Endothelial cell of umbilical vein (primary cell): ENCODE results near the gene NXPH4. TPM values are rescaled to one million over a fixed set of nuclear protein-coding genes. Genes with fewer than 3 reads are reported as not detected.

Experiments used
- BruUV-seq: library from RNA; stranded (reverse); fragments of 400-500 nt; replicated peaks from 2 replicates; lab custom pipeline; 2021; lab: Mats Ljungman, UMichigan
- CTCF ChIA-PET: fragments of 300-600, 350-600 bp; sonication (Branson Sonifier 250); formaldehyde crosslinking; loops from one replicate; lab custom pipeline; 2021; ENCODE audit warnings: antibody characterized with exemption, inconsistent platforms; lab: Charles Lee
- POLR2A ChIA-PET: fragments of 300-600, 350-600 bp; sonication (Branson Sonifier 250); formaldehyde crosslinking; loops from one replicate; lab custom pipeline; 2021; ENCODE audit warnings: antibody characterized with exemption, inconsistent platforms; lab: Charles Lee
- DNase-seq: peaks from one replicate; pipeline ENCODE4 v3.0.0-alpha.2; 2011; ENCODE audit warnings: low read depth, low spot score
- FAIRE-seq: peaks from 2 replicates; lab custom pipeline; 2011; peaks lifted over from hg19 to GRCh38; lab: Jason Lieb, UNC
- H2AFZ ChIP-seq: 2 replicates; pipeline ENCODE4 v1.6.0; 2012; ENCODE audit warnings: low read depth, low read length, control low read depth, inconsistent platforms
- H3K27ac ChIP-seq: 2 replicates; pipeline ENCODE4 v1.5.1; 2011; ENCODE audit warnings: low read depth, mild to moderate bottlenecking, control low read depth, low read length, moderate library complexity; ENCODE audit not compliant: insufficient read depth
- H3K27me3 ChIP-seq, 2 experiments: 2 replicates each; pipeline versions ENCODE4 v1.6.0 to v1.6.1; 2011; ENCODE audit warnings: low read length in 2 of 2, mixed read lengths in 1 of 2; ENCODE audit not compliant: control insufficient read depth in 2 of 2, insufficient read depth in 2 of 2
- H3K36me3 ChIP-seq, 2 experiments: 2 replicates in 1 of 2; 3 replicates in 1 of 2; pipeline ENCODE4 v1.5.1; 2011; ENCODE audit warnings: low read length in 2 of 2, mild to moderate bottlenecking in 1 of 2, moderate library complexity in 1 of 2; ENCODE audit not compliant: control insufficient read depth in 2 of 2, insufficient read depth in 2 of 2; ENCODE audit errors: extremely low read depth in 1 of 2
- H3K4me1 ChIP-seq: 3 replicates; pipeline ENCODE4 v1.5.1; 2011; ENCODE audit warnings: mild to moderate bottlenecking, low read length; ENCODE audit not compliant: control insufficient read depth, insufficient read depth; ENCODE audit errors: extremely low read depth
- H3K4me2 ChIP-seq: 2 replicates; pipeline ENCODE4 v1.6.1; 2011; ENCODE audit warnings: low read length, control low read depth, mixed read lengths; ENCODE audit not compliant: insufficient read depth
- H3K4me3 ChIP-seq, 3 experiments: fragments of 200-600 bp in 1 of 3; sonication (generic), shearing (Covaris generic) in 1 of 3; replicated peaks in 1 of 3; 2 replicates each; pipeline ENCODE4 v1.5.1; 2011 to 2016; ENCODE audit warnings: control low read depth in 3 of 3, low read length in 3 of 3, mild to moderate bottlenecking in 2 of 3, inconsistent platforms in 1 of 3, low read depth in 1 of 3, moderate library complexity in 1 of 3; ENCODE audit not compliant: insufficient read depth in 1 of 3
- H3K79me2 ChIP-seq: 2 replicates; pipeline ENCODE4 v1.6.0; 2012; ENCODE audit warnings: low read length, inconsistent platforms; ENCODE audit not compliant: control insufficient read depth, insufficient read depth
- H3K9ac ChIP-seq: replicated peaks from 2 replicates; pipeline ENCODE3; 2011; ENCODE audit warnings: low read length, control low read depth; ENCODE audit not compliant: insufficient read depth; ENCODE audit errors: extremely low read depth
- H3K9me1 ChIP-seq: replicated peaks from 3 replicates; pipeline ENCODE4 v1.6.0; 2011; ENCODE audit warnings: mild to moderate bottlenecking, low read length; ENCODE audit not compliant: control insufficient read depth, insufficient read depth; ENCODE audit errors: extremely low read depth
- H3K9me3 ChIP-seq: replicated peaks from 2 replicates; pipeline ENCODE4 v1.5.1; 2012; ENCODE audit warnings: low read length, inconsistent platforms; ENCODE audit not compliant: control insufficient read depth, insufficient read depth
- H4K20me1 ChIP-seq: replicated peaks from 2 replicates; pipeline ENCODE3; 2011; ENCODE audit warnings: mild to moderate bottlenecking, low read length; ENCODE audit not compliant: control insufficient read depth, insufficient read depth; ENCODE audit errors: extremely low read depth
- EZH2 ChIP-seq: IDR thresholded peaks from 2 replicates; pipeline ENCODE4 v1.6.1; 2012; ENCODE audit warnings: borderline replicate concordance, low read depth, mild to moderate bottlenecking, moderate library complexity, low read length, inconsistent platforms; ENCODE audit not compliant: severe bottlenecking
- FOS ChIP-seq: IDR thresholded peaks from 2 replicates; pipeline ENCODE4 v1.6.1; 2011; ENCODE audit warnings: mild to moderate bottlenecking, low read length, moderate library complexity, borderline replicate concordance; ENCODE audit not compliant: insufficient read depth
- GATA2 ChIP-seq: IDR thresholded peaks from 2 replicates; pipeline ENCODE4 v1.7.0; 2011; ENCODE audit warnings: low read depth, mild to moderate bottlenecking, moderate library complexity, mixed read lengths, low read length; ENCODE audit not compliant: insufficient read length, insufficient read depth
- JUN ChIP-seq: IDR thresholded peaks from 2 replicates; pipeline ENCODE4 v1.6.1; 2011; ENCODE audit warnings: borderline replicate concordance, low read depth; ENCODE audit not compliant: insufficient read length, insufficient read depth
- MYC ChIP-seq: IDR thresholded peaks from one replicate; pipeline ENCODE4 v1.6.1; 2011; ENCODE audit warnings: mild to moderate bottlenecking, low read depth, low read length
- POLR2A ChIP-seq: IDR thresholded peaks from 2 replicates; pipeline ENCODE4 v1.6.1; 2012; ENCODE audit warnings: low read depth, mild to moderate bottlenecking, control low read depth, low read length
- POLR2AphosphoS5 ChIP-seq: IDR thresholded peaks from 2 replicates; pipeline ENCODE4 v1.6.1; 2012; ENCODE audit warnings: low read depth, mild to moderate bottlenecking, control low read depth, low read length, moderate library complexity; ENCODE audit not compliant: insufficient read depth
- dilution Hi-C: fragments of 300-500 bp; cut with MboI; formaldehyde crosslinking; loops from one replicate; pipeline ENCODE4 v1.15.0; 2019; ENCODE audit warnings: low sequenced_read_pairs; ENCODE audit not compliant: extremely low pct_ligation_motif_present
- intact Hi-C: fragments of 100-400 bp; cut with micrococcal nuclease; formaldehyde crosslinking; loops from one replicate; pipeline ENCODE4 v1.10.0; 2022
- polyA plus RNA-seq, 4 experiments: library from polyadenylated mRNA; depleted of rRNA in 3 of 4; stranded (reverse) in 3 of 4; unstranded in 1 of 4; fragments of >200 nt; gene quantifications; 2 replicates each; pipeline versions ENCODE4 v1.2.1 to v1.2.3, GENCODE V29; 2011 to 2012; ENCODE audit warnings: missing spikeins in 1 of 4
- total RNA-seq: library from RNA; stranded (reverse); gene quantifications from 2 replicates; pipeline ENCODE4 v1.2.3, GENCODE V29; 2021
- TF ChIP-seq, protein P1 (sequence below), 2 donors: IDR thresholded peaks; 1 replicate in 1 of 2; 2 replicates in 1 of 2; pipeline ENCODE4 v1.5.1; 2011; ENCODE audit warnings: low read length in 2 of 2, mild to moderate bottlenecking in 2 of 2, moderate library complexity in 2 of 2, control low read depth in 1 of 2, inconsistent platforms in 1 of 2, low read depth in 1 of 2; ENCODE audit not compliant: insufficient read depth in 1 of 2; ENCODE audit errors: extremely low read depth in 1 of 2
- TF ChIP-seq, protein P2 (sequence below): IDR thresholded peaks from 2 replicates; pipeline ENCODE4 v1.6.1; 2011; ENCODE audit not compliant: insufficient read depth, insufficient read length

The NXPH4 gene
- total and polyA plus RNA-seq, 2 donors (not counting 3 experiments of a cell fraction or from before 2014, with no cell fraction given): 0.07 TPM; not detected in 1

DNA sequence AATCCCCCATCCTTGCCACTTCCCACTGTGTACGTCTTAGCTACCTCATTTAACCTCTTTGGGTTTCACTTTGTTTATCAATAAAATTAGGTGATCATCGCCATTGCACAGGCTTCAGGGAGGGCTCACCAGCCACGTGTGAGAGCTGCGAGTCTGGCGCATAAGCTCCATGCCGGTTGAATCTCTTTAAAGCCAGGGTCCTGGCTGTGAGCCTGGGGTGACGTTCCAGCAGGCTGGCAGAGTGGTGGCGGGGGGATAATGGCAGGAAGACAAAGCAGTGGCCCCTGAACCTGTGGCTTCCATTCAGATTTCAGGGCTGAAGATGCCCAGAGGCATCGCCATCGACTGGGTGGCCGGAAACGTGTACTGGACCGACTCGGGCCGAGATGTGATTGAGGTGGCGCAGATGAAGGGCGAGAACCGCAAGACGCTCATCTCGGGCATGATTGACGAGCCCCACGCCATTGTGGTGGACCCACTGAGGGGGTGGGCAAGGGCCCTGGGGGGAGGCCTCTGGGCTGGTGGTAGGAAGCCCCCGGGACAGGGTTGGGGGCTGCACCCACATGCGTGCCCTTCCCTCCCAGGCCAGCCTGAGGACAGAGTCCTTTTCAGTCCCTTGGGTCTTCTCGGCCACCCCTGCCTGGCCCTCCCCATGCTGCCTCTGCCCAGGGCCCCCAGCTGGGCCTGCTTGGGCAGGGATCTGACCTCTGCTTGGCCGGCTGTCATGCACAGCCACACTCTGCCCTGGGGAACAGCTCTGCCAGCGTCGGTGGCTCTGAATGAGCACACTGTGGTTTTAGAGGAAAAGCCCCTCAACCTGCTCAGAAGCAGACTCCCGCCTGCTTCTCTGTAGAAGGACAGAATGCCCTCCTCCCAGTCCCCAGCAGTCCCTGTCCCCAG lies 8.6 kb upstream of the NXPH4 start:
- Histone ChIP-seq H3K36me3 (no peaks in the 10 kb centered on the region), H3K27me3 (no peaks in the 10 kb centered on the region), H3K9me3 (no peaks in the 10 kb centered on the region), H3K79me2 (no peaks in the 10 kb centered on the region), H3K9ac (no peak overlapping the region), H2AFZ (no peak overlapping the region), H4K20me1 (no peaks in the 10 kb centered on the region), H3K4me1 (no peaks in the 10 kb centered on the region), H3K4me2 (no peak overlapping the region), H3K9me1 (no peaks in the 10 kb centered on the region), H3K4me3 (no peak overlapping the region), H3K27ac (no peak overlapping the region)
- intact Hi-C loops (no loop called here), dilution Hi-C loops (no loop called here)
- ChIA-PET POLR2A (no interaction called here), CTCF (interaction anchor here (1.0 to 3.8 kb wide), 4 partner anchors 21 to 37 kb away, joined by 3 to 13 read pairs (median 4); partner anchors contain the start of gene SHMT2)
- no TSS peak for BruUV-seq
- TF ChIP-seq GATA2 (no peak), POLR2AphosphoS5 (no peak), EZH2 (no peak), MYC (no peak), JUN (no peak), POLR2A (no peak), FOS (no peak)
- TF ChIP-seq, protein P1, sequence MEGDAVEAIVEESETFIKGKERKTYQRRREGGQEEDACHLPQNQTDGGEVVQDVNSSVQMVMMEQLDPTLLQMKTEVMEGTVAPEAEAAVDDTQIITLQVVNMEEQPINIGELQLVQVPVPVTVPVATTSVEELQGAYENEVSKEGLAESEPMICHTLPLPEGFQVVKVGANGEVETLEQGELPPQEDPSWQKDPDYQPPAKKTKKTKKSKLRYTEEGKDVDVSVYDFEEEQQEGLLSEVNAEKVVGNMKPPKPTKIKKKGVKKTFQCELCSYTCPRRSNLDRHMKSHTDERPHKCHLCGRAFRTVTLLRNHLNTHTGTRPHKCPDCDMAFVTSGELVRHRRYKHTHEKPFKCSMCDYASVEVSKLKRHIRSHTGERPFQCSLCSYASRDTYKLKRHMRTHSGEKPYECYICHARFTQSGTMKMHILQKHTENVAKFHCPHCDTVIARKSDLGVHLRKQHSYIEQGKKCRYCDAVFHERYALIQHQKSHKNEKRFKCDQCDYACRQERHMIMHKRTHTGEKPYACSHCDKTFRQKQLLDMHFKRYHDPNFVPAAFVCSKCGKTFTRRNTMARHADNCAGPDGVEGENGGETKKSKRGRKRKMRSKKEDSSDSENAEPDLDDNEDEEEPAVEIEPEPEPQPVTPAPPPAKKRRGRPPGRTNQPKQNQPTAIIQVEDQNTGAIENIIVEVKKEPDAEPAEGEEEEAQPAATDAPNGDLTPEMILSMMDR (IDR thresholded peaks at IDR 0.05; ENCODE audit: extremely low read depth in 1 of 2, insufficient read depth in 1 of 2, low read depth in 1 of 2, low read length in 2 of 2): no peak
- TF ChIP-seq, protein P2, sequence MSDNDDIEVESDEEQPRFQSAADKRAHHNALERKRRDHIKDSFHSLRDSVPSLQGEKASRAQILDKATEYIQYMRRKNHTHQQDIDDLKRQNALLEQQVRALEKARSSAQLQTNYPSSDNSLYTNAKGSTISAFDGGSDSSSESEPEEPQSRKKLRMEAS: no peak
- FAIRE-seq (no peak), DNase-seq (no peak)
